SH-SY5Y (cell line): ENCODE results near the gene RAMP3.

Source experiments
- GATA2 ChIP-seq: IDR thresholded peaks from 2 replicates; pipeline ENCODE4 v1.6.1; 2011; ENCODE audit warnings: mild to moderate bottlenecking, low read depth, low read length
- GATA3 ChIP-seq: IDR thresholded peaks from 2 replicates; pipeline ENCODE4 v1.6.1; 2011; ENCODE audit warnings: low read depth, mild to moderate bottlenecking, low read length, moderate library complexity

GRCh38 chr7:45211958-45212357 is 54.4 kb downstream of the RAMP3 start:
- no peak for TF ChIP-seq GATA2
- TF ChIP-seq GATA3 = no peak
